GM18907 (cell line): Measurements from ENCODE around the gene TAF7L.
"Not testable (repeated sequence)": the region's sequence is repeated elsewhere in the genome, so short reads cannot be mapped to it uniquely, and the experiment has no call there.

ENCODE experiments used
- ATAC-seq: cut with Tn5 transposase; IDR thresholded peaks from one replicate; pipeline ENCODE4 v1.9.1; 2021; ENCODE audit warnings: mild to moderate bottlenecking, moderate library complexity; ENCODE audit not compliant: unreplicated experiment

TAF7L gene

GRCh38 chrX:101290957-101291603 lies at the start of gene TAF7L:
Gene TAF7L, minus strand, starts transcription at chrX:101291334. Its CDS starts 3,791 bp downstream, at chrX:101287543.
- no peak for ATAC-seq

DNA sequence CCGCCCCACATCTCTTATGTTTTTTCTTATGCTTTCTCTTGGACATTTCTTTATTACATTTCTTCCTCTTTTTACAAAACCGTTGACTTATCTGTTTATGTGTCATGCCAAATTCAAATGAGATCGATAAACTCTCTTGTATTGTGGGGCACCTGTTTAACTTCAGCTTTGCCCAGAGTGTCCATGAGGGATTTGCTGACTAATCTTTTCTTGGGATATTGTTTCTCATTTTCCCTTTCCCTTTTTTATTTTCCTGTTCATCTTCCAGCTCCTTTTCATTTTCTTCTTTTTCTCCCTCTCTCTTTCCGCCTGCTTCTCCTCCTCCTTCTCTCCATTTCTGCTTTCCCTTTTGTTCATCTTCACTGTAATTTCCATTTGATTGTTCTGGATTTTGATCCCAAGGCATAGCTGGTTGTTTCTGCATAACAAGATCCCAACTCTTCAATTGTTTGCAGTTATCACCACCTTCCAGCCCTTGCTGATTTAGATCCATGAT lies 46.7 kb upstream of the TAF7L start:
- no peak for ATAC-seq

DNA sequence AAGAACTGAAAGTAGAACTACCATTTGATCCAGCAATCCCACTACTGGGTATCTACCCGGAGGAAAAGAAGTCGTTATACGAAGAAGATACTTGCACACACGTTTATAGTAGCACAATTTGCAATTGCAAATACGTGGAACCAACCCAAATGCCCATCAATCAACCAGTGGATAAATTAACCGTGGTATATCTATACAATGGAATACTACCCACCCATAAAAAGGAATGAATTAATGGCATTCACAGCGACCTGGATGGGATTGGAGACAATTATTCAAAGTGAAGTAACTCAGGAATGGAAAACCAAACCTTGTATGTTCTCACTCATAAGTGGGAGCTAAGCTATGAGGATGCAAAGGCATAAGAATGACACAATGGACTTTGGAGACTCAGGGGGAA lies 43.2 kb upstream of the TAF7L start:
- not testable (repeated sequence) for ATAC-seq

GRCh38 chrX:101326600-101326999 lies 35.5 kb upstream of the TAF7L start:
- not testable (repeated sequence) for ATAC-seq

DNA sequence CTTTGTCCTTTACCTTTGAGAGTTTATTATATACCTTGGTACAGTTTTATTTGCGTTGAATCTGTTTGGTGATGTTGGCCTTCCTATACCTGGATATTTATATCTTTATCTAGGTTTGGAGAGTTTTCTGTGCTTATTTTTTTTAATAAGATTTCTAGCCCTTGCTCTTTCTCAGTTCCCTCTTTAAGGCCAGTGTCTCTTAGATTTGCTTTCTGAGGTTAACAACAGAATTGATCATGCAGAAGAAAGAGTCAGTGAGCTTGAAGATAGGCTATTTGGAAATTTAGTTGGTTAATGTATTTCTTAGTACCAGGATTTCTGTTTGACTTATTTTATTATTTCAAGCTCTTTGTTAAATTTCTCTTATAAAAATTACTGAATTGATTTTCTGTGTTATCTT lies 12.7 kb upstream of the TAF7L start:
- ATAC-seq, result no peak

GRCh38 chrX:101295603-101296002 lies 4.5 kb upstream of the TAF7L start:
- not testable (repeated sequence) for ATAC-seq

- ATAC-seq, result no peak
Observed at GRCh38 chrX:101287402-101287801, 3.7 kb downstream of the TAF7L start.

GRCh38 chrX:101276238-101276637 lies 14.9 kb downstream of the TAF7L start:
- ATAC-seq, result no peak

DNA sequence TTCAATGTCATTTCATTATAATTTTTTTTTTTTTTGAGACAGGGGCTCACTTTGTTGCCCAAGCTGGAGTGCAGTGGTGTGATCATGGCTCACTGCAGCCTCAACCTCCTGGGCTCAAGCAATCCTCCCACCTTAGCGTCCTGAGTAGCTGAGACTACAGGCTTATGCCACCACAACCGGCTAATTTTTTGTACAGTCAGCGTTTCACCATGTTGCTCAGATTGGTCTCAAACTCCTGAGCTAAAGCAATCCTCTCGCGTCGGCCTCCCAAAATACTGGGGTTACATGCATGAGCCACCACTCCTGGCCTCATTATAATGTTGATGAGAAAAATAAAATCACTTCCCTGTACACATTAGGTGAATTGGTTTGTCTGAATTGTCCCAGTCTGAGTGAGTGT lies 16.9 kb downstream of the TAF7L start:
- no peak for ATAC-seq

DNA sequence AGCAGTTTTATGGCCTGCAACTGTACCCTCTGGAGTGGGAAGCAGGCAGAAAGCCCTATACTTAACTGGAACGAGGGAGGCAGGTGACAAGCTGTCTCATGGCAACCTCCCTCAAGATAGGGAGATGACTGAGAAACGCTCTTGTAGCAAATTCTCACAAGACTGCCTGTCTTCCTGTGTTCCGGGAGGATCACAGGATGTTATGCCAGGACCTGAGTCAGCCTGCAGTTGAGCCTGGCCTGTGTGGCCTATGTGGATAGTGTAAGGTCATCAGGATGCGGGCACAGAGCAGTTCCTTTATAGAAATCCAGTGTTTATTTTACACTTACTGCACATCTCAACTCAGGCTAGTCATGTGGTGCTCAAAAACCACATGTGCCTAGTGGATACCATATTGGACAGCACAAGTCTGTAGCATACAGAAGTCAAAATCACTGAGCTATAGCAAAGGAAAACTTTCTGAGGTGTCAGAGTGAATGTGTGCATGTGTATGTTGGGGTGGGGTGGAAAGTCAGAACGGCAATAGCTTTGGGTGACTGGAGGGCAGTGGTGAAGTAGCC lies 25.2 kb downstream of the TAF7L start:
- ATAC-seq, result no peak

DNA sequence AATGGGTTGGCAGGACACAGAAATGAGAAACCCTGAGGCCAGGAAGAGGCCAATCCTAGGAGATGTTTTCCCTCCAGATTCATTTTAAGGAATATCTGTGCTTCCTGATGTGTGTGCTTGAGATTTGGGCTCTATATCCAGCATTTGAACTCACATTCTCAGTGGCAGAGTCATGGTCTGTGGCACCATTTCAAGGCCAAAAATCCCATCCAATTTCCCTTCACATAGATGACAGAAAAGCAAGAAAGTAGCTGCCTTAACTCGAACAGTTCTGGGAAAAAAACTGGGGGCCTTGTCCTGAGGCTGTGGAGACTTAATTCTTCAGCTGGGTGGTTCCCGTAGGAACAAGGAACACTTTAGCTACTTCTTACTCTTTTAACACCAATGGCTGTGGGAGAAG lies 27.4 kb downstream of the TAF7L start:
- ATAC-seq, result no peak

GRCh38 chrX:101262590-101262989 lies 28.5 kb downstream of the TAF7L start:
- no peak for ATAC-seq

- no peak for ATAC-seq
Observed at GRCh38 chrX:101260435-101260834, 30.7 kb downstream of the TAF7L start.

- ATAC-seq, result no peak
Observed at GRCh38 chrX:101258259-101258581, 32.9 kb downstream of the TAF7L start.

- no peak for ATAC-seq
Observed at GRCh38 chrX:101257448-101258258, 33.5 kb downstream of the TAF7L start.

GRCh38 chrX:101252634-101253033 lies 38.5 kb downstream of the TAF7L start:
- ATAC-seq, result no peak

- ATAC-seq, result no peak
Observed at GRCh38 chrX:101241531-101241930, 49.6 kb downstream of the TAF7L start.

DNA sequence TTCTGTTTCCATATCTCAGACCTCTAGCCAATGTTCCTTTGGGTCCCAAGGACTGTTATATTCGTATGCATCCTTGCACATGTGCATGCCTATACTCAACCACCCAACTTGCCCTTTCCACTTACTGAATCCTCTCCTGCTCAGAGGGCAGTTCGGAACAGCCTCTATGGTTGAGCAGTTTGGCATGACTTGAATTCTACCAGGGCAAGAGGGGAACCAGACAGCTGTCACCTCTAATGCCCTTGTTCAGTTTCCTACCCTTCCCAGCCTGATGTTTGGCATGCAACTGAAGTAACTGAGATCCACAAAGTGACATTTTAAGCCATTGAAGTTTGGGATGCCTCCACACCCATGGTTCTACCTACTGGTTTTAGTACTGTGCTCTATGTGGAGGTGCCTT lies 54.1 kb downstream of the TAF7L start:
- no peak for ATAC-seq

DNA sequence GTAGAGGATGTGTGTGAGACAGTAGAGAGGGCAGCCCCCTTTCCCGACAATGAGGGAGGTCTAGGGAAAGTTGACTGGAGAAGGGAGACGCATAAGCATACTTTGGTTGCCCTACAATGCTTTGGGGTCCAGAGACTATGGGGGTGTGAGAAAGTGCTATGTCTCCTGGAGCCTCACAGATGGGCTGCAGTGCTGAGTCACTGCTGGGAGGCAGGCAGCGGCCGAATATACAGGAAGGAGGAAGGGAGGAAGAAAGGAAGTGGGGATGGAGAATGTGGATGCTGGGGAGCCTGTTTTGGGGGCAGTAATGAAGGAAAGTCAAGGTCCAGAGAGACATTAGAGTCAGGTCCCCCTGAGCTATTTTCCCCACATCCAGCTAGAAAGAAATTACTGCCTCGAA lies 58.8 kb downstream of the TAF7L start:
- ATAC-seq, result no peak

GRCh38 chrX:101231080-101231479 lies 60.1 kb downstream of the TAF7L start:
- ATAC-seq, result no peak

DNA sequence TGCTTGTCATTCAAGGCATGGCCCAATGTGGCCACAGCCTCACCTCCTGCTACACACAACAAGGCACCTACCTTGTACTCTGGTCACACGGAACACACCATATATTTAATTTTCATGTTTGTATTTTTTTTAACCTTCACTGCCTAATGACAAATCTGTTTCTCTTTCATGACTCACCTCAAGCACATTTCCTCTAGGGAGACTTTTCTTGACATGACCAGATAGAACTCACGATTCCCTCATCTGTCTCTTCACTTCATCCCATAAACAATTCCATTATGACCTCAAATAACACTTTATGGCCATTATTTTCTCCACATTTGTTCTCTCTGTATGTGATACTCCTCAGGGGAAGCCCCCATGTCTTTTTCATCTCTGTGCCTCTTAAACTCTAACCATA lies 60.5 kb downstream of the TAF7L start:
- no peak for ATAC-seq

GRCh38 chrX:101229170-101229569 lies 62.0 kb downstream of the TAF7L start:
- no peak for ATAC-seq
